GM12891 (cell line): ENCODE measurements around the gene MTARC1.

ENCODE experiments used
- POLR2A ChIP-seq: IDR thresholded peaks from 2 replicates; pipeline ENCODE4 v1.6.1; 2011; ENCODE audit warnings: low read depth, low read length, control low read depth
- POLR2AphosphoS5 ChIP-seq: IDR thresholded peaks from 2 replicates; pipeline ENCODE4 v1.6.1; 2011; ENCODE audit warnings: low read depth, low read length, control low read depth
- SPI1 ChIP-seq: IDR thresholded peaks from 2 replicates; pipeline ENCODE4 v1.6.1; 2011; ENCODE audit warnings: low read depth, low read length, control low read depth
- TAF1 ChIP-seq: IDR thresholded peaks from 2 replicates; pipeline ENCODE4 v1.6.1; 2011; ENCODE audit warnings: low read depth, low read length, control low read depth

DNA sequence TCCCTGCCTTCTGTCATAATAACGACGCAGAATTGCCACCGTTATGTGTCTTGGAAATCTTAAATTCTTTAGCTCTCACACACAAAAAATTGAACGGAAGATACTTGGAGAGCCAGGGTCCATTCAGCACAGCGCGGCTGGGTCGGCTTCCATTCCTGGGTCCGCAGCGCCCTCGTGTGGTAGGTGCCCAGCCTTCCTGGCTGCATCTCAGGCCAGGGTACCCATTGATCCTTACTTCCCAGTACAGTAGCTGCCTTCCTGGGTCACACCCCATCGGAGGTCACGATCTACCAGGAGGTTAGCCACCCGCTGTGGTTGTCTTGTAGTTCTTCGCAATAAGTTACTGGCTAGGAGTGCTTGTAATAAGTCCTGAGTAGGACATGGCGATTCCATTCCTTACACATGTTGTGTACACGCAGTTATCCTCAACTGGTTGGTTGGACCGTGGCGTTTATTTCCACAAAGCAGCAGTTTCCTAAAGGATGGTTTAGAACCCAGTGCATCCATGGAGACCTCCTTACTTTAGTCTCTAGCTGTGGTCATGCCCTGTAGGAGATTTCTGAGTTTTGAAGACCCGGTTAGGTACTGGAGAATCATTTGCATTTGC is 9.9 kb upstream of the MTARC1 start:
- TF ChIP-seq POLR2A (no peak), POLR2AphosphoS5 (no peak), TAF1 (no peak), SPI1 (no peak)
